22Rv1 (cell line): ENCODE data around the gene PRKACB.

ENCODE experiments used
- CTCF ChIP-seq: fragments of 450-650 bp; IDR thresholded peaks from 2 replicates; pipeline ENCODE4 v1.5.1; 2017; ENCODE audit warnings: mild to moderate bottlenecking
- ZFX ChIP-seq: fragments of 450-650 bp; IDR thresholded peaks from 2 replicates; pipeline ENCODE4 v1.6.1; 2017; ENCODE audit warnings: antibody characterized with exemption, borderline replicate concordance

- TF ChIP-seq CTCF (no peak), ZFX (no peak)
Measured at GRCh38 chr1:84242641-84243040, 98.6 kb downstream of the PRKACB start.
